ENCODE measurements around the gene GAMT.
"Not testable (repeated sequence)": the region's sequence is repeated elsewhere in the genome, so short reads cannot be mapped to it uniquely, and the experiment has no call there.

The GAMT gene

DNA sequence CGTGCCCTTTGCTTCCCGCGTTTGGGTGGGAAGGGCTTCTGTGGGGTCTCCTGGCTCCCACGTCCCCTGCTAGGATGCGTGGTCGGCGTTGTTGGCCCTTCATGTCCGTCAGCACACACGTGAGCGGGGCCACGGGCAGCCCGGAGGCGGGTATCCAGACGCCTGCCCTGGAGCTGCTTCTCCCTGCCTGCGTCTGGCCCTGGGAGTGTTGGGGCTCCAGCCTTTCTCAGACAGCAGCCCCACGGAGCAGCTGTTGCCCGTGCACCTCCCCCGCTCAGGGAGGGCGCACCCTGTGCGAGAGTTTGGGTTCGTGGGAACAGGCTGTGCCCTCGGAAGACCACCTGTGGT lies 20.6 kb upstream of the GAMT start:
- Histone ChIP-seq H3K36me3 (ENCODE audit: control insufficient read depth, insufficient read depth, low read length) (peaks cover 52% of the 10 kb centered on the region), H3K4me3 (replicated peaks; ENCODE audit: low read depth, low read length) (no peak overlapping the region), H3K27me3 (replicated peaks; ENCODE audit: control insufficient read depth, insufficient read depth, low read length) (no peaks in the 10 kb centered on the region)
- TF ChIP-seq, protein P1, sequence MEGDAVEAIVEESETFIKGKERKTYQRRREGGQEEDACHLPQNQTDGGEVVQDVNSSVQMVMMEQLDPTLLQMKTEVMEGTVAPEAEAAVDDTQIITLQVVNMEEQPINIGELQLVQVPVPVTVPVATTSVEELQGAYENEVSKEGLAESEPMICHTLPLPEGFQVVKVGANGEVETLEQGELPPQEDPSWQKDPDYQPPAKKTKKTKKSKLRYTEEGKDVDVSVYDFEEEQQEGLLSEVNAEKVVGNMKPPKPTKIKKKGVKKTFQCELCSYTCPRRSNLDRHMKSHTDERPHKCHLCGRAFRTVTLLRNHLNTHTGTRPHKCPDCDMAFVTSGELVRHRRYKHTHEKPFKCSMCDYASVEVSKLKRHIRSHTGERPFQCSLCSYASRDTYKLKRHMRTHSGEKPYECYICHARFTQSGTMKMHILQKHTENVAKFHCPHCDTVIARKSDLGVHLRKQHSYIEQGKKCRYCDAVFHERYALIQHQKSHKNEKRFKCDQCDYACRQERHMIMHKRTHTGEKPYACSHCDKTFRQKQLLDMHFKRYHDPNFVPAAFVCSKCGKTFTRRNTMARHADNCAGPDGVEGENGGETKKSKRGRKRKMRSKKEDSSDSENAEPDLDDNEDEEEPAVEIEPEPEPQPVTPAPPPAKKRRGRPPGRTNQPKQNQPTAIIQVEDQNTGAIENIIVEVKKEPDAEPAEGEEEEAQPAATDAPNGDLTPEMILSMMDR (IDR thresholded peaks at IDR 0.05; ENCODE audit: insufficient read depth, low read length, poor library complexity, severe bottlenecking): no peak
- no peak for DNase-seq (ENCODE audit: extremely low read depth, insufficient read length)

DNA sequence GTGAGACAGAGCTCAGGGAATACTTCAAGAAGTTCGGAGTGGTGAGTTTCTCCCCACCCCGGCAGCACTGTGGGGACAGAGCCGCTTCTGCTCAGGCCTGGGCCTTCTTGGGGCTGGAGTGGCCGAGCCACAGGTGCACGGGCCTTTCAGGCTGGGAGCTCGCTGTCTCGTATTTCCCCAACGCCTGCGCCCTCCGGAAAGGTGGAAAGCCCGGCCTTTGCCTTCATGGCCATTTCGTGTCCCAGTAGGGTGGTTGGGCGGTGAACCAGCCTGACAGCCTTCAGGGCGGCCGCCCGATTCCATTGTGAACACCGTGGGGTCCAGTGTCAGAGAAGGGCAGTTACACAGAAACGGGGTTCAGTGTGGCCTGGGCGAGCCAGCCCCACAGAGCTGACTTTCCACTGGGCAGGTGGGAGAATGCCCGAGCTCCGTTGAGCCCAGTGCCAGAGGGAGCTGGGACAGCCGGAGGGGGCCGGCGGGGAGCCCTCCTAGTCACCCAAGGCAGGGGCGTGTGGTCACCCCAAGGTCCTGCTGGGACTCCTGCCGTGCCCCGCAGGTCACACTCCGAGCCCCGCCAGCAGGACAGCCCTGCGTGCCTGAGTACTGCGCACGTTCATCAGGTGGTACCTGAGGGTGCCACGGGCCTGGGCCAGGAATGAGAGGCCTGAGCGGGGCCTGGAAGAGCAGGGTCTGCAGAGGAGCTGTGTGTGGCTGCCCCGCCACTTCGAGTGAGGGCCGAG lies 20.0 kb upstream of the GAMT start:
- Histone ChIP-seq H3K36me3 (ENCODE audit: control insufficient read depth, insufficient read depth, low read length) (peaks cover 51% of the 10 kb centered on the region), H3K4me3 (replicated peaks; ENCODE audit: low read depth, low read length) (no peak overlapping the region), H3K27me3 (replicated peaks; ENCODE audit: control insufficient read depth, insufficient read depth, low read length) (no peaks in the 10 kb centered on the region)
- no peak for DNase-seq (ENCODE audit: extremely low read depth, insufficient read length)
- TF ChIP-seq, protein P1 (IDR thresholded peaks at IDR 0.05; ENCODE audit: insufficient read depth, low read length, poor library complexity, severe bottlenecking): no peak

DNA sequence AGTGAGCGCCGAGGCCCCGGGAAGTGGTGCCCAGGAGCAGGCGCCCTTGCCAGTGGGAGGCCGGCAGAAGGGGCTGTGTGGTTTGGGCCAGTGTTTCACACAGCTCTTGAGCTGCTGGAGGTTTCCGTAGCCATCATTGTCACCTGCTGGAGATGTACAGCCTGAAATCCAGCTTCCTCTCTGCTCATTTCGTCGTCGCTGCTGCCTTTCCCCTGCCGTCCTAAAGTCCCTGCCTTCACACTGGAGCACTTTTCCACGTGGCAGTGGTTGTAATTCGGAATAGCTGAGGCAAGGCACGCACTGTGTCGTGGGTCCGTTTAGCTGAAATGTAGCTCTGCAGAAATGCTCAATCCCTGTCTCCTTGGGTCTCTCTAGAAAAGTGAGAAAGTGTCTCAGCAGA lies 19.2 kb upstream of the GAMT start:
- Histone ChIP-seq H3K36me3 (ENCODE audit: control insufficient read depth, insufficient read depth, low read length) (peaks cover 48% of the 10 kb centered on the region), H3K27me3 (replicated peaks; ENCODE audit: control insufficient read depth, insufficient read depth, low read length) (no peaks in the 10 kb centered on the region), H3K4me3 (replicated peaks; ENCODE audit: low read depth, low read length) (no peak overlapping the region)
- TF ChIP-seq, protein P1 (IDR thresholded peaks at IDR 0.05; ENCODE audit: insufficient read depth, low read length, poor library complexity, severe bottlenecking): no peak
- DNase-seq (ENCODE audit: extremely low read depth, insufficient read length): no peak

DNA sequence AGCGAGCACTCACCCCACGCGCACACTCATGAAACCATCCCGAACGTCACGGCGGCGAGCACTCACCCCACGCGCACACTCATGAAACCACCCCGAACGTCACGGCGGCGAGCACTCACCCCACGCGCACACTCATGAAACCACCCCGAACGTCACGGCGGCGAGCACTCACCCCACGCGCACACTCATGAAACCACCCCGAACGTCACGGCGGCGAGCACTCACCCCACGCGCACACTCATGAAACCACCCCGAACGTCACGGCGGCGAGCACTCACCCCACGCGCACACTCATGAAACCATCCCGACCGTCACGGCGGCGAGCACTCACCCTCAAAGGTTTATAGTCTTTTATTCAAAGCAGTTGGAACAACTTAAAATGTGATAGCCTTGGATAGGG lies 18.7 kb upstream of the GAMT start:
- not testable (repeated sequence) for H3K4me3 ChIP-seq (replicated peaks; ENCODE audit: low read depth, low read length); DNase-seq (ENCODE audit: extremely low read depth, insufficient read length); H3K27me3 ChIP-seq (replicated peaks; ENCODE audit: control insufficient read depth, insufficient read depth, low read length)
- peaks cover 46% of the 10 kb centered on the region for H3K36me3 ChIP-seq (ENCODE audit: control insufficient read depth, insufficient read depth, low read length)

DNA sequence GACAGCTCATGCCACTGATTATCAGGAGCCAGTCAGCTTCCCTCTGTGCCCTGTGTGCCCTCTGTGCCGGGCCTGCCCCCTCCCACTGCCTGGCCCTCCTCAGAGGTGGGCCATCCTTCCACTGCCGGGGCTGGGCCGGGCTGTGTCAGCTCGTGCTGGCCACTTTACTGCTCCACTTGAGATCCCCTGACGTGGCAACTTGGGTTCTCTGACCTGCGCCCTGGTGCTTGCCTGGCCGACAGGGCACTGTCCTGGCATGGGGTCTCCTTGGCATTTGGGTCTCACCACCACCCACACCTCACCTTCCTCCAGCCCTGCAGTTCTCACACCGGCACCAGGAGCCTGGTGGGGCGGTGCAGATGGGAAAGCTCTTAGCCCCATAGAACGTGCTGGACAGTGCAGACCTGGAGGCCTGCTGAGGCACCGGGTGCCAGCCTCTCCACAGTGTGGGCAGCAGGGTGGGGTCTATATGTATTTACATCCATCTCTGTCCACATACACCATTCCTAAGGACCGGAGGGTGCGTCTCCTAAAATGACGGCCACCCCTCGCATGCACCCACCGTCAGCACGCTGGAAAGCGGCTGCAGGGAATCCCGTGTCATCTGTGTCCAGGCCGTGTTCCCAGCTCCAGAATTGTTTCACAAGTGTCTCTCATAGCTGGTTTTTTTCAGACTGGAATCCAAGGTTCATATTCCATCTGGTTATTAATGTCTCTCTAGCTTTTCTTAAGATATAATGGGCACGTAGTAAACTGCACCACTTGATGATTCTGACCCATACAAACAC lies 17.8 kb upstream of the GAMT start:
- DNase-seq (ENCODE audit: extremely low read depth, insufficient read length): no peak
- TF ChIP-seq, protein P1 (IDR thresholded peaks at IDR 0.05; ENCODE audit: insufficient read depth, low read length, poor library complexity, severe bottlenecking): no peak
- no peaks in the 10 kb centered on the region for H3K27me3 ChIP-seq (replicated peaks; ENCODE audit: control insufficient read depth, insufficient read depth, low read length)
- H3K36me3 ChIP-seq (ENCODE audit: control insufficient read depth, insufficient read depth, low read length): peaks cover 43% of the 10 kb centered on the region
- no peak overlapping the region for H3K4me3 ChIP-seq (replicated peaks; ENCODE audit: low read depth, low read length)

DNA sequence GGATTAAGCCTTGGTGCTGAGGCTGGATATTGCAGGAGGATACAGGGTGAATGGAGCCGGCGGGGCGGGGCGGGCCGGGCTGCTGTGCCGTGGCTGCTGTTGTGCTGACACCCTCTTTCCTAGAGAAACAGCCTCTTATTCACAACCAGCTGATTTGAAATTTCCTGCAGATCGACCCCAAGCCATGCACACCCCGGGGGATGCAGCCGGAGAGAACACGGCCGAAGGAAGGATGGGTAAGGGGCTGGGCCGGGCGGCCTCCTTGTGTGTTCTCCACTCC lies 17.1 kb upstream of the GAMT start:
- Histone ChIP-seq H3K27me3 (replicated peaks; ENCODE audit: control insufficient read depth, insufficient read depth, low read length) (no peaks in the 10 kb centered on the region), H3K36me3 (ENCODE audit: control insufficient read depth, insufficient read depth, low read length) (peaks cover 40% of the 10 kb centered on the region), H3K4me3 (replicated peaks; ENCODE audit: low read depth, low read length) (no peak overlapping the region)
- TF ChIP-seq, protein P1 (IDR thresholded peaks at IDR 0.05; ENCODE audit: insufficient read depth, low read length, poor library complexity, severe bottlenecking): no peak
- no peak for DNase-seq (ENCODE audit: extremely low read depth, insufficient read length)

Data from GM06990 (cell line).